GM20000 (cell line): ENCODE data around the gene ZNF695.
"Not testable (repeated sequence)": the region's sequence is repeated elsewhere in the genome, so short reads cannot be mapped to it uniquely, and the experiment has no call there.

ENCODE experiments used
- DNase-seq: peaks from one replicate; pipeline ENCODE4 v3.0.0; 2012; ENCODE audit warnings: low spot score
- TF ChIP-seq, protein P1 (sequence below): IDR thresholded peaks from 2 replicates; pipeline ENCODE4 v1.5.1; 2012; ENCODE audit warnings: mild to moderate bottlenecking, control low read depth; ENCODE audit errors: extremely low read depth, missing control alignments

Gene ZNF695

DNA sequence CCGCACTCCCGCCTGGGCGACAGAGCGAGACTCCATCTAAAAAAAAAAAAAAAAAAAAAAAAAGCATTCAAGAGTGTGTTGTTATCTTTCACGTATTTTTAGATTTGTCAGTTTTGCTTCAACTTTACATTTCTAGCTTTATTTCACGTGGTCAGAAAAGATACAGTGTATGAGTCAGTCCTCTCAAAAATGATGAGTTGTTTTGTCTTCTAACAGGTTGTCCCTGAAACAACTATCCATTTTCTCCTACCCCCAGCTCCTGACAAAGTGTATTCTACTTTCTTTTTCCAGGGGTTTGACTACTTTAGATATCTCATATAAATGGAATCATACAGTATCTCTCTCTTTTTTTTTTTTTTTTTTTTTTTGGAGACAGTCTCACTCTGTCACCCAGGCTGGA lies 5.5 kb upstream of the ZNF695 start:
- TF ChIP-seq, protein P1, sequence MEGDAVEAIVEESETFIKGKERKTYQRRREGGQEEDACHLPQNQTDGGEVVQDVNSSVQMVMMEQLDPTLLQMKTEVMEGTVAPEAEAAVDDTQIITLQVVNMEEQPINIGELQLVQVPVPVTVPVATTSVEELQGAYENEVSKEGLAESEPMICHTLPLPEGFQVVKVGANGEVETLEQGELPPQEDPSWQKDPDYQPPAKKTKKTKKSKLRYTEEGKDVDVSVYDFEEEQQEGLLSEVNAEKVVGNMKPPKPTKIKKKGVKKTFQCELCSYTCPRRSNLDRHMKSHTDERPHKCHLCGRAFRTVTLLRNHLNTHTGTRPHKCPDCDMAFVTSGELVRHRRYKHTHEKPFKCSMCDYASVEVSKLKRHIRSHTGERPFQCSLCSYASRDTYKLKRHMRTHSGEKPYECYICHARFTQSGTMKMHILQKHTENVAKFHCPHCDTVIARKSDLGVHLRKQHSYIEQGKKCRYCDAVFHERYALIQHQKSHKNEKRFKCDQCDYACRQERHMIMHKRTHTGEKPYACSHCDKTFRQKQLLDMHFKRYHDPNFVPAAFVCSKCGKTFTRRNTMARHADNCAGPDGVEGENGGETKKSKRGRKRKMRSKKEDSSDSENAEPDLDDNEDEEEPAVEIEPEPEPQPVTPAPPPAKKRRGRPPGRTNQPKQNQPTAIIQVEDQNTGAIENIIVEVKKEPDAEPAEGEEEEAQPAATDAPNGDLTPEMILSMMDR = no peak
- no peak for DNase-seq

DNA sequence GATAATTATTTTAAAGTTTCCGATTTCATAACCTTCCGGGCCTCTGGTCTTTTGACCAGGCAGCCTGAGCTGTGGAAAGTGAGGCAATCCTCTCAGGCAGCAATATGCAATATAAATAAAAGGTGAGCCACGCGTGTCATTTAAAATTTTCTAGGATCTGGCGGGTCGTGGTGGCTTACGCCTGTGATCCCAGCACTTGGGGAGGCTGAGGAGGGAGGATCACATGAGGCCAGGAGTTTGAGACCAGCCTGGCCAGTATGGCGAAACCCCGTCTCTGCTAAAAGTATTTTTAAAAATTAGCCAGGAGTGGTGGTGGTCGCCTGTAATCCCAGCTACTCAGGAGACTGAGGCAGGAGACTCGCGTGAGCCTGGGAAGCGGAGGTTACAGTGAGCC lies 546 bp upstream of the ZNF695 start:
- TF ChIP-seq, protein P1 = no peak
- DNase-seq = no peak

DNA sequence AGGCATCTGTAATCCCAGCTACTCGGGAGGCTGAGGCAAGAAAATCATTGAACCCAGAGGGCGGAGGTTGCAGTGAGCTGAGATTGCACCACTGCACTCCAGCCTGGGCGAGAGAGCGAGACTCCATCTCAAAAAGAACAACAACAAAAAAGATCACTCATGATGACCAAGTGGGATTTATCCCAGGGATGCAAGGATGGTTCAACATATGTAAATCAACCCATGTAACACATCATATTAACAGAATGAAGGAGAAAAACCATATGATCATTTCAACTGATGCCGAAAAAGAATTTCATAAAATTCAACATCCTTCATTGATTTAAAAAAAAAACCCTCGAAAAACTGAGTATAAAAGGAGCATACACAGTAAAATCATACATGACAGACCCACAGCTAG lies 3.8 kb downstream of the ZNF695 start:
- DNase-seq = not testable (repeated sequence)

DNA sequence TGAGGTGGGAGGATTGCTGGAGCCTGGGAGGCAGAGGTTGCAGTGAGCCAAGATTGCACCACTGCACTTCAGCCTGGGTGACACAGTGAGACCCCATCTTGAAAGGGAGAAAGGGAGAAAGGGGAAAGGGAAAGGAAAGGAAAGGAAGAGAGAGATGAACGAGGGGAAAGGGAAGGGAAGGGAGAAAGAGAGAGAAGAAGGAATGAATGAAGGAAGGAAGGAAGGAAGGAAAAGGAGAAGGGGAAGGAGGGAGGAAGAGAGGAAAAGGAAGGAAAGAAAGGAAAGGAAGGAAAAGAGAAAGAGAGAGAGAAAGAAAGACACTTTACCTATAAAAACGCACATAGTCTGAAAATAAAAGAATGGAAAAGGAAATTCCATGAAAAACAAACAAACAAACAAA lies 18.0 kb downstream of the ZNF695 start:
- no peak for DNase-seq
- TF ChIP-seq, protein P1 = no peak

DNA sequence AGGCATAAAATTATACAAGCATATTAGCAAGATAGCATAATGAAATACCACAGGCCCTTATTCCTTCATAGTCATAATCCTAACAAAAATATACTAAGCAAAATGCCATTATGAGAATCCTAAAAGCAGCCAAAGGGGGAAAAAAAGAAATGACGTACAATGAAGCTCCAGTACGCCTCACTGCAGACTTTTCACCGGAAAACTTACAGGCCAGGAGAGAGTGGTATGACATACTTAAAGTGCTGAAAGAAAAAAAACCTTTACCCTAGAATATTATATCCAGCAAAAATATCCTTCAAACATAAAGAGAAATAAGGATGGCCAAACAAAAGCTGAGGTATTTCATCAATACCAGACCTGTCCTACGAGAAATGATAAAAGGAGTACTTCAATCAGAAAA lies 19.5 kb downstream of the ZNF695 start:
- TF ChIP-seq, protein P1 = no peak
- no peak for DNase-seq

DNA sequence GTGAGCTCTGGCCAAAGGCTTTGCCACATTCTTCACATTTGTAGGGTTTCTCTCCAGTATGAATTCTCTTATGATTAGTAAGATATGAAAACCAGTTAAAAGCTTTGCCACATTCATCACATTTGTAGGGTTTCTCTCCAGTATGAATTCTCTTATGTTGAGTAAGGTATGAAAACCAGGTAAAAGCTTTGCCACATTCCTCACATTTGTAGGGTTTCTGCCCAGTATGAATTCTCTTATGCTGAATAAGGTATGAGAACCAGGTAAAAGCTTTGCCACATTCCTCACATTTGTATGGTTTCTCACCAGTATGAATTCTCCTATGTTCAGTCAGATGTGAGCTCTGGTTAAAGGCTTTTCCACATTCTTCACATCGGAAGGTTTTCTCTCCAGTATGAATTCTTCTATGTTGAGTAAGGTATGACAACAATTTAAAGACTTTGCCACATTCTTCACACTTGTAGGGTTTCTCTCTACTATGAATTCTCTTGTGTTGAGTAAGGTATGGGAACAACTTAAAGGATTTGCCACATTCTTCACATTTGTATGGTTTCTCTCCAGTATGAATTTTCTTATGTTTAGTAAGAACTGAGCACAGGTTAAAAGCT lies 20.7 kb downstream of the ZNF695 start:
- no peak for DNase-seq
- TF ChIP-seq, protein P1 = no peak

DNA sequence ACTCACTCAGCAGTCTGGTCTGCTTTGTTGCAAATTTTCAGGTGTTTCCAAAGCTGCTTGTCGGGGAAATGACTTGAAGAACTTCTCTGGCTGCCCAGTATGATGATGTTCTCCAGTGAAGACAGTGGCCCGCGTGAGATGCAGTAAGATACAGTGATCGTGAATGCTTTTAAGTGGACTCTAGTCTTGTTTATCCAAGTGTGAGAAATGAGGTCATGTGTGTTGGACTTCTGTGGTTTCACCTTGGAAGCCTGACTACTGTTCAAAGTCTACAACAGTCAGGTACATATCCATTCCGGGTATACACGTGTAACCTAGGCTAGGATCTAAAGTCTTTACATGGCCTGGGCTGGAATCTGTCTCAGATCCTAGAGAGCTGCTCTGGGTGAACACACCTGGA lies 29.1 kb downstream of the ZNF695 start:
- TF ChIP-seq, protein P1 = no peak

DNA sequence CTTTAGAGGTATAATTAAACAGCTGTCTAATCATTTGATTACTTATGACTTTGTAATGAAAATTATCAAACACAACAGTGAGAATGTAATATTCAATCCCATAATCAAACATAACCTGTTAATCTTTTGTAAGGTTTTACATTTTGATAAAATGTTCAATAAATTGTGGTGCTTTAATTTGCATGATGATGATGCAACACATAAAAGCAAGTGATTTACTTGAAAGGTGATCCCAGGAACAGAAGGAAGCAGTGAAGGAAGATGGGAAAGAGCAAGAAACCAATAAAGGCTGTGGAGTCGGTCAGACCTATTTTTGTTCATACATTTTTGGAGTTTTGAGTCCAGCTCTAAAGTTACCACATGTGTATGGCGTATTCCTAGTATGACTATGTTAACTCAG lies 29.6 kb downstream of the ZNF695 start:
- TF ChIP-seq, protein P1 = no peak
- no peak for DNase-seq

More for the DNA sequence above, 29.1 kb downstream of the ZNF695 start:
- no peak for DNase-seq
